Measurements from ENCODE around the gene COQ2. TPM values are rescaled to one million over a fixed set of nuclear protein-coding genes. Genes with fewer than 3 reads are reported as not detected.

The COQ2 gene
- total RNA-seq, 4 donors from 2014 or later, result 5.0 to 8.9 (median 5.5) TPM

DNA sequence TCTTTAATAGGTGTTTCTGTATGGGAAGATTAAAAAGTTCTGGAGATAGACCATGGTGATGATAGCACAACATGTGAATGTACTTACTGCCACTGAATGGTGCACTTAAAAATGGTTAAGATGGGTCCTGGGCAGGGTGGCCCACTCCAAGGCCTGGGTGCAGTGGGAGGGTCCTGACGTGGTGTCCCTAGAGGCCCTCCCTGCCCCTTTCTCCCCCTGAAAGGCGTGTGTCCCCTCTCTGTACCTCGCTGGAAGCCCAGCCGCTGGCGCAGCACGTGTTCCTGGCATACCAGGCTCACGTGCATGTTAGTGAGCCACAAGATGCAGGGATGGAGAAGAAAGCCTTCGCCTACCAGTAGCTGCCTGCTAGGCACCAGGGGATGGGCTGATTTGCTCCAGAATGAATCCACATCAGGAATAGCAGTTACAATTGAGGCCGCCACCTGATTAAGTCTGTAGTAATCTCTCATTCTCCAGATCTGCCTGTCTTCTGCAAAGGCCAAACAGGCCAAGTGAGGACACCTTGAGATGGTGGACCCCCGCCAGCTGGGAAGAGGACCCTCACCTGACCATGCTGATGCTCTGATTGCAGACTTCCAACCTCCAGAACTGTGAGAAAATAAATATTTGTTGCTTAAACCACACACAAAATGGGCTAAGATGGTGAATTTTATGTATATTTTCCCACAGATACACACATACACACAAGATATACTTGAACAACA, 67.5 kb downstream of the COQ2 start:
- no peaks in the 10 kb centered on the region for H3K27me3 ChIP-seq
- peaks cover 0 to 9% (median 0%) of the 10 kb centered on the region in 3 donors for H3K4me1 ChIP-seq
- H3K27ac ChIP-seq, result no peak overlapping the region
- TF ChIP-seq POLR2A (IDR thresholded peaks at IDR 0.05) (no peak), POLR2AphosphoS5 (IDR thresholded peaks at IDR 0.05) (no peak), EP300 (IDR thresholded peaks at IDR 0.05) (no peak)
- TF ChIP-seq, protein P1, sequence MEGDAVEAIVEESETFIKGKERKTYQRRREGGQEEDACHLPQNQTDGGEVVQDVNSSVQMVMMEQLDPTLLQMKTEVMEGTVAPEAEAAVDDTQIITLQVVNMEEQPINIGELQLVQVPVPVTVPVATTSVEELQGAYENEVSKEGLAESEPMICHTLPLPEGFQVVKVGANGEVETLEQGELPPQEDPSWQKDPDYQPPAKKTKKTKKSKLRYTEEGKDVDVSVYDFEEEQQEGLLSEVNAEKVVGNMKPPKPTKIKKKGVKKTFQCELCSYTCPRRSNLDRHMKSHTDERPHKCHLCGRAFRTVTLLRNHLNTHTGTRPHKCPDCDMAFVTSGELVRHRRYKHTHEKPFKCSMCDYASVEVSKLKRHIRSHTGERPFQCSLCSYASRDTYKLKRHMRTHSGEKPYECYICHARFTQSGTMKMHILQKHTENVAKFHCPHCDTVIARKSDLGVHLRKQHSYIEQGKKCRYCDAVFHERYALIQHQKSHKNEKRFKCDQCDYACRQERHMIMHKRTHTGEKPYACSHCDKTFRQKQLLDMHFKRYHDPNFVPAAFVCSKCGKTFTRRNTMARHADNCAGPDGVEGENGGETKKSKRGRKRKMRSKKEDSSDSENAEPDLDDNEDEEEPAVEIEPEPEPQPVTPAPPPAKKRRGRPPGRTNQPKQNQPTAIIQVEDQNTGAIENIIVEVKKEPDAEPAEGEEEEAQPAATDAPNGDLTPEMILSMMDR (IDR thresholded peaks at IDR 0.05), result no peak
- H3K4me3 ChIP-seq, result no peak overlapping the region
- no peaks in the 10 kb centered on the region for H3K36me3 ChIP-seq
- H3K9me3 ChIP-seq, result no peaks in the 10 kb centered on the region
- ATAC-seq, result no peak
- WGBS, 2 donors (ENCODE audit: low coverage in 1 of 2), result 100% methylated on average over 1 of the region's 10 CpGs; no CpG with 5 or more reads in 1 of the 2 donors

DNA sequence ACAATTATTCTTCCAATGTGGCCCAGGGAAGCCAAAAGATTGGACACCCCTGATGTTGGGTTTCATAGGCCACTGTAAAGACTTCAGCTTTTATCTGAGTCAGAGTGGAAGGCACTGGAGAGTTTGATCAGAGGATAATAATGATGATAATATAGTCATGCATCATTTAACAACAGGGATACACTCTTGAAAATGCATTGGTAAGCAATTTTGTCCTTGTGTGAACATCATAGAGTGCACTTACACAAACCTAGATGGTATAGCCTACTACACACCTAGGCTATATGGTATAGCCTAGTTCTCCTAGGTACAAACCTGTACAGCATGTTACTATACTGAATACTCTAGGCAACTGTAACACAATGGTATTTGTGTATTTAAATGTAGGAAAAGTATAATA, 70.5 kb downstream of the COQ2 start:
- no peak overlapping the region for H3K27ac ChIP-seq
- H3K4me3 ChIP-seq, result no peak overlapping the region
- ATAC-seq, result no peak
- TF ChIP-seq EP300 (IDR thresholded peaks at IDR 0.05) (no peak), POLR2A (IDR thresholded peaks at IDR 0.05) (no peak), POLR2AphosphoS5 (IDR thresholded peaks at IDR 0.05) (no peak)
- TF ChIP-seq, protein P1 (IDR thresholded peaks at IDR 0.05), result no peak
- H3K4me1 ChIP-seq, result no peaks in the 10 kb centered on the region
- H3K9me3 ChIP-seq, result no peaks in the 10 kb centered on the region
- no peaks in the 10 kb centered on the region for H3K36me3 ChIP-seq
- no peaks in the 10 kb centered on the region for H3K27me3 ChIP-seq

Small RNAs within 50 kb of the gene (small RNA-seq; reads per million reads assigned to genes)
- 0 reads per million in 4 donors for gene AC114781.3

Other genes starting within 250 kb of the COQ2 start
- gene COPS4, start 249.6 kb downstream of the COQ2 start, total RNA-seq, result 10 to 100 TPM; 51.0 to 60.7 (median 55.8) TPM
- 10 to 100 TPM in 1 of 4 donors, 1 to 10 TPM in 2, not detected in 1; 2.0 to 32.0 (median 2.6) TPM for gene PLAC8, start 170.1 kb downstream of the COQ2 start, total RNA-seq
- 1 to 10 TPM in 2 of 4 donors, under 1 TPM in 2; 0.47 to 3.3 (median 1.5) TPM for gene HPSE, start 50.0 kb upstream of the COQ2 start, total RNA-seq
- gene HELQ, start 171.0 kb upstream of the COQ2 start, total RNA-seq, result 10 to 100 TPM; 10.3 to 16.7 (median 13.6) TPM
- gene MRPS18C, start 171.3 kb upstream of the COQ2 start, total RNA-seq, result 10 to 100 TPM; 14.9 to 48.5 (median 20.3) TPM
- gene ABRAXAS1, start 200.3 kb upstream of the COQ2 start, total RNA-seq, result 10 to 100 TPM in 3 of 4 donors, 1 to 10 TPM in 1; 8.3 to 18.4 (median 11.3) TPM

Data from gastroesophageal sphincter (tissue), 4 donors.